ENCODE results near the gene OR5K1.

OR5K1 gene

DNA sequence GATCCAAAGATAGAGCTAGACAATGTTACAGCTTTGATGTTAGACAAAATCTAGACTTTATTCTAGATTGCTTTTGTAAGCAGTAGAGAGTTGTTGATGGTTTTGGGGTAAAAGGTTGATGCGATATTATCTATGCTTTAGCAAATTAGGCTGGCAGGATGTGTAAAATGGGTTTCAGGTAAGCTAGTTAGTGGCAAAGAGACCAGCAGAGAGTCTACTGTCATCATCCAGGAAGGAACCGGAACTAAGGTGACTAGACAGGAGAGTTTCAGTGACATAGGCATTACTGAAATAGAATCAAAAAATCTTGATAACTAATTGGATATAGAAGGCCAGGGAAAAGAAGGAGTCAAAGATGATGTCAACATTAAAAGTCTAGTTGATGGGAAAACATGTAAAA is 45.6 kb downstream of the OR5K1 start:
- Histone ChIP-seq H3K9ac (no peak overlapping the region), H3K4me3 (no peak overlapping the region), H3K36me3 (peaks cover 0 to 29% (median 4%) of the 10 kb centered on the region in 11 experiments; a peak in 9 of 22 replicates), H3K4me1 (peaks cover 6 to 35% (median 28%) of the 10 kb centered on the region in 10 experiments), H4K20me1 (no peaks in the 10 kb centered on the region), H3K9me3 (replicated peaks in 1 of 11) (no peaks in the 10 kb centered on the region), H3K27me3 (no peaks in the 10 kb centered on the region), H3K27ac (no peak overlapping the region), H3K4me2 (no peak overlapping the region)
- no peak for TF ChIP-seq Cebpa-rat (IDR thresholded peaks at IDR 0.05)

DNA sequence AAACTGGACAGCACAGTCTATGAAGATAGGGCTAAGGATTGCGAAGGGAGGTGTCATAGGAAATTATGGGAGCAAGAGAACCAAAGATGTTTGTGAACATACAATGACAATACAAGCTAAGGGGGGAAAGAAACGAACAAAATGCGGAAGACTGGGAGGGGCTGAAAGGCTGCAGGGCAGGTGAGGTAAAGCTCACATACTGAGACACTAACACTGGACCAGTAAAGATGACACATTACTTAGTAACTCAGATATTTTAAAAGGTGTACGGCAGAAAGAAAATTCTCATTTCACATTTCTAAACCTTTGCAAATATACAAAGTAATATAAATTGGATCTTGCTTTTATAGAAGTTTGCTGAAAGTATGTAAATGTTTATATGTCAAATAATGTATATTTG is 49.6 kb downstream of the OR5K1 start:
- Histone ChIP-seq H3K4me3 (no peak overlapping the region), H3K27me3 (no peaks in the 10 kb centered on the region), H3K4me1 (peaks cover 16 to 48% (median 35%) of the 10 kb centered on the region in 10 experiments), H3K4me2 (peak overlapping the region in 4 of 11 experiments; percentile 31 to 73 (median 57); a peak in 8 of 22 replicates), H3K9me3 (replicated peaks in 1 of 11) (no peaks in the 10 kb centered on the region), H3K36me3 (peaks cover 29 to 68% (median 44%) of the 10 kb centered on the region in 11 experiments), H3K27ac (peak overlapping the region in 9 of 11 experiments; percentile 4 to 68 (median 53); a peak in 17 of 22 replicates), H4K20me1 (peaks cover 0 to 11% (median 0%) of the 10 kb centered on the region in 11 experiments; a peak in 4 of 22 replicates), H3K9ac (no peak overlapping the region)
- no peak for TF ChIP-seq Cebpa-rat (IDR thresholded peaks at IDR 0.05)

DNA sequence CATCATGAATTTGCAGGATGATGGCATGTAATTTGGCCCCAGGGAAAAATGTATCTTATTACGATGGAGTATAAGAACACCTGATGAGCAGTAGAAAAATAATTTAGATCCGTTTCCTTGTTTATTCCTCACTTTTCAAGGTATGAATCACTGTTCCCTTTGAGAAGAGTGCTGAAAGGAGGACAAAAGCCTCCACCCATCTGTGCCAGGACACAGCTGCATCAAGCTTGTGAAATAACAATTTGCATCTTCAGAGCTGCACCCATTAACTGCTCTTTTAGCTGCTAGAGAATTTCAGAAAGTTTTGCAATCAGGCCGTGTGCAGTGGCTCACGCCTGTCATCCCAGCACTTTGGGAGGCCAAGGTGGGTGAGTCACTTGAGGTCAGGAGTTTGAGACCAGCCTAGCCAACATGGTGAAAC is 50.1 kb downstream of the OR5K1 start:
- peak overlapping the region in 8 of 11 experiments; percentile 1 to 73 (median 37); a peak in 12 of 22 replicates for H3K4me2 ChIP-seq

DNA sequence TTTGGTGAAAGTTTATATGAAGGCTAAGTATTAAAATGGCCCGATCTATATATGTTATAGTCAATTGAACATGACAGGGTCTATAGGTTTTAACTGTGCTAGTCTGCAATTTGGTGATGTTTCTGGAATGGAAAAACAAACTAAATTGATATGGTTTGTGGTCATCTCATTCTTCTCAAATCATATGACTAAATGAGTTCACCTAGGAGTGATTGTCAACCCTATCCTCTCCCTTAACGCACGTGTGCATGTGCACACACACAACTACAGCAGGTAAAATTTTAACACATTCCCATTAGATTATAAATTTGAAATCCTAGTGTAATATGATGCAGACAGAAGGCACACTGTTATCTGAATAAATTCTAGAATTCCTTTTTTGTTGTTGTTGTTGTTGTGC is 50.7 kb downstream of the OR5K1 start:
- no peak overlapping the region for H3K4me3 ChIP-seq
- no peaks in the 10 kb centered on the region for H3K9me3 ChIP-seq (replicated peaks in 1 of 11)
- H3K9ac ChIP-seq, result peak overlapping the region in 2 of 11 experiments; percentile 10 to 18; a peak in 1 of 22 replicates
- H3K4me2 ChIP-seq, result peak overlapping the region in 6 of 11 experiments; percentile 10 to 73 (median 48); a peak in 9 of 22 replicates
- TF ChIP-seq Cebpa-rat (IDR thresholded peaks at IDR 0.05), result no peak
- peaks cover 40 to 80% (median 56%) of the 10 kb centered on the region in 11 experiments for H3K36me3 ChIP-seq
- H3K27ac ChIP-seq, result peak overlapping the region in 9 of 11 experiments; percentile 28 to 68 (median 45); a peak in 14 of 22 replicates
- peaks cover 0 to 23% (median under 1%) of the 10 kb centered on the region in 11 experiments; a peak in 8 of 22 replicates for H4K20me1 ChIP-seq
- H3K27me3 ChIP-seq, result no peaks in the 10 kb centered on the region
- peaks cover 16 to 48% (median 36%) of the 10 kb centered on the region in 10 experiments for H3K4me1 ChIP-seq

More for the DNA sequence above, 50.1 kb downstream of the OR5K1 start:
- Histone ChIP-seq H3K4me3 (no peak overlapping the region), H3K4me1 (peaks cover 16 to 48% (median 35%) of the 10 kb centered on the region in 10 experiments), H3K27me3 (no peaks in the 10 kb centered on the region), H3K9ac (0 out of 22 replicates have a peak overlapping the region, but pooled peaks of 1 of the 11 experiments have one; percentile 10), H3K36me3 (peaks cover 34 to 74% (median 49%) of the 10 kb centered on the region in 11 experiments), H3K9me3 (replicated peaks in 1 of 11) (no peaks in the 10 kb centered on the region), H3K27ac (peak overlapping the region in 9 of 11 experiments; percentile 28 to 68 (median 58); a peak in 14 of 22 replicates), H4K20me1 (peaks cover 0 to 17% (median 0%) of the 10 kb centered on the region in 11 experiments; a peak in 4 of 22 replicates)
- TF ChIP-seq Cebpa-rat (IDR thresholded peaks at IDR 0.05), result peak in 7 of 11 experiments; percentile 35 to 73 (median 58); a peak in 11 of 22 replicates

GRCh38 chr3:98514948-98515347 is 51.9 kb downstream of the OR5K1 start:
- peaks cover 18 to 58% (median 40%) of the 10 kb centered on the region in 10 experiments for H3K4me1 ChIP-seq

GRCh38 chr3:98518816-98519215 is 55.8 kb downstream of the OR5K1 start:
- H3K9me3 ChIP-seq (replicated peaks in 1 of 11), result no peaks in the 10 kb centered on the region
- no peak for TF ChIP-seq Cebpa-rat (IDR thresholded peaks at IDR 0.05)
- no peak overlapping the region for H3K4me3 ChIP-seq
- H3K36me3 ChIP-seq, result peaks cover 62 to 77% (median 73%) of the 10 kb centered on the region in 11 experiments
- peaks cover 10 to 42% (median 19%) of the 10 kb centered on the region in 10 experiments for H3K4me1 ChIP-seq
- no peak overlapping the region for H3K9ac ChIP-seq
- H3K27me3 ChIP-seq, result no peaks in the 10 kb centered on the region
- peaks cover 0 to 45% (median 14%) of the 10 kb centered on the region in 11 experiments; a peak in 10 of 22 replicates for H4K20me1 ChIP-seq
- no peak overlapping the region for H3K27ac ChIP-seq
- peak overlapping the region in 3 of 11 experiments; percentile 25 to 90 (median 27); a peak in 4 of 22 replicates for H3K4me2 ChIP-seq

More at GRCh38 chr3:98514948-98515347, 51.9 kb downstream of the OR5K1 start:
- peaks cover 0 to 35% (median 10%) of the 10 kb centered on the region in 11 experiments; a peak in 9 of 22 replicates for H4K20me1 ChIP-seq
- no peak for TF ChIP-seq Cebpa-rat (IDR thresholded peaks at IDR 0.05)
- no peak overlapping the region for H3K4me2 ChIP-seq
- no peak overlapping the region for H3K9ac ChIP-seq
- H3K27me3 ChIP-seq, result no peaks in the 10 kb centered on the region
- peak overlapping the region in 2 of 11 experiments; percentile 6 to 68; a peak in 2 of 22 replicates for H3K27ac ChIP-seq
- H3K36me3 ChIP-seq, result peaks cover 52 to 92% (median 66%) of the 10 kb centered on the region in 11 experiments
- no peak overlapping the region for H3K4me3 ChIP-seq
- no peaks in the 10 kb centered on the region for H3K9me3 ChIP-seq (replicated peaks in 1 of 11)

GRCh38 chr3:98519351-98519750 is 56.4 kb downstream of the OR5K1 start:
- Histone ChIP-seq H3K4me3 (no peak overlapping the region), H3K36me3 (peaks cover 61 to 71% (median 68%) of the 10 kb centered on the region in 11 experiments), H3K27me3 (no peaks in the 10 kb centered on the region), H3K27ac (no peak overlapping the region), H4K20me1 (peaks cover 0 to 45% (median 14%) of the 10 kb centered on the region in 11 experiments; a peak in 10 of 22 replicates), H3K9ac (no peak overlapping the region), H3K4me2 (peak overlapping the region in 6 of 11 experiments; percentile 12 to 90 (median 26); a peak in 8 of 22 replicates), H3K9me3 (replicated peaks in 1 of 11) (no peaks in the 10 kb centered on the region), H3K4me1 (peaks cover 10 to 37% (median 18%) of the 10 kb centered on the region in 10 experiments; a peak in 19 of 20 replicates)
- no peak for TF ChIP-seq Cebpa-rat (IDR thresholded peaks at IDR 0.05)

DNA sequence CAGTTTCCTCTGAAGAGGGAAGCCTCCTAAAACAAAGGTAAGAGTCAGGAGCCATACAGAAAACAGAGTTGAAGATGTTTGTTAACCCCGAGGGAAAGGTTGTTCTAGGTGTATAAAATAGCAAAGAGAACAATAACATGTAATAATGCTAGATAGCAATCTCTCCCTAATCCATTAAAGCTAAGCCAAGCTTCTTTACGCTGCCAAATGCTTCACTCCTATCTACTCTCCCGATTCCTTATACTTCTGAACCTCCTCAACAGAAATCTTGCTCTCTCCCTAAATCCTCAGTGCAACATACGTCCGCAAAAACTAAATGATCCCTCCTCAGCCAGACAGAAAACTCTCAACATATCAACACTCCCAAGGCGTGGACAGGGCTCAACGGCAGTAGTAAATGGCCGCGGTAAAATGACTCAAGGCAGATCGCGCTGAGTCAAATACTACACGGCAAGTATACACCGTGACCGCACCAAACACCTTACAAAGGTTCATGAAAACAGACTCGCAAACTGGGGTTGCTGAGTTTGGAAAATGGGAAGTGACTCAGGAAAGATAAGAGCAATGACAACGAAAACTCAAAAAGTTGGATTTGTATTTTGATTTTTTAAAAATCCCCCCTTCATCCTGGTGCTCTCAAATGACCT is 59.0 kb downstream of the OR5K1 start:
- Histone ChIP-seq H3K27ac (peak overlapping the region; percentile 82 to 95 (median 91)), H4K20me1 (peaks cover 0 to 40% (median 14%) of the 10 kb centered on the region in 11 experiments; a peak in 10 of 22 replicates), H3K27me3 (no peaks in the 10 kb centered on the region), H3K9me3 (replicated peaks in 1 of 11) (no peaks in the 10 kb centered on the region), H3K9ac (peak overlapping the region; percentile 87 to 95 (median 92)), H3K36me3 (peaks cover 41 to 45% (median 43%) of the 10 kb centered on the region in 11 experiments), H3K4me1 (peaks cover 10 to 31% (median 18%) of the 10 kb centered on the region in 10 experiments; a peak in 19 of 20 replicates), H3K4me2 (peak overlapping the region; percentile 78 to 93 (median 88)), H3K4me3 (peak overlapping the region; percentile 74 to 98 (median 86))
- TF ChIP-seq Cebpa-rat (IDR thresholded peaks at IDR 0.05), result no peak

Data from BLaER1 treated with 17β-estradiol and CSF1 and Interleukin-3, amounts not matched to agents 10 nM and 100 nM (cell line).